Neutrophil (primary cell): Measurements from ENCODE around the gene STARD10.

Experiments
- H3K27ac ChIP-seq: fragments of 200-600 bp; sonication (generic); 2 replicates; pipeline ENCODE4 v1.5.1; 2016; ENCODE audit warnings: mild to moderate bottlenecking, moderate library complexity
- H3K27me3 ChIP-seq: fragments of 200-600 bp; sonication (generic); 2 replicates; pipeline ENCODE4 v1.6.0; 2016; ENCODE audit warnings: mild to moderate bottlenecking
- H3K36me3 ChIP-seq: fragments of 200-600 bp; sonication (generic); 2 replicates; pipeline ENCODE4 v1.5.1; 2017
- H3K4me1 ChIP-seq, 2 experiments: fragments of 200-600 bp in 1 of 2; sonication (generic) in 1 of 2; 1 replicate in 1 of 2; 2 replicates in 1 of 2; pipeline versions ENCODE4 v1.5.1 to v1.6.1; 2013 to 2016; ENCODE audit warnings: low read depth in 1 of 2, low read length in 1 of 2, mild to moderate bottlenecking in 1 of 2, moderate library complexity in 1 of 2; ENCODE audit not compliant: control insufficient read depth in 1 of 2, insufficient read depth in 1 of 2
- H3K4me3 ChIP-seq, 2 experiments: fragments of 200-600 bp in 1 of 2; sonication (generic) in 1 of 2; 1 replicate in 1 of 2; 2 replicates in 1 of 2; pipeline ENCODE4 v1.5.1; 2013 to 2016; ENCODE audit warnings: low read depth in 1 of 2, low read length in 1 of 2, mild to moderate bottlenecking in 1 of 2, moderate library complexity in 1 of 2
- H3K9me3 ChIP-seq: fragments of 200-600 bp; sonication (generic); 2 replicates; pipeline ENCODE4 v1.5.1; 2016
- CTCF ChIP-seq: fragments of 200-600 bp; sonication (generic); IDR thresholded peaks from 2 replicates; pipeline ENCODE4 v1.5.1; 2016; ENCODE audit warnings: antibody characterized with exemption

The STARD10 gene

DNA sequence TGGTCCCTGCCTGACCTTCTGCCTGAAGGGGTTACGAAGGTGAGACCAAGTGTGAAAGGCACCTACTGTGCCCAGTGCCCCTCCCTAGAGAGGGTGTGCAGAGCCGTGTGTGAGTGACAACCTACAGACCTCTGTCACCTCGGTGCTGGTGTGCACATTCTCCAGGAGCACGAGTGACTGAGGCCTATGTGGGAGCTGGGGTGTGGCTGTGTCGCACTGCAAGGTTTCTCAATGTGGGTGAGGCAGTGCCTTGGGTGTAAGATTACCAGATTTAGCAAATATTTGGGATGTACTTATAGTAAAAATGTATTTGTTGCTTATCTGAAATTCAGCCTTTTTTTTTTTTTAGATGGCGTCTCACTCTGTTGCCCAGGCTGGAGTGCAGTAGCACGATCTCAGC is 5.6 kb downstream of the STARD10 start:
- Histone ChIP-seq H3K4me3 (peak overlapping the region; percentile 31 to 51), H3K36me3 (no peaks in the 10 kb centered on the region), H3K27ac (peak overlapping the region; percentile 87)

DNA sequence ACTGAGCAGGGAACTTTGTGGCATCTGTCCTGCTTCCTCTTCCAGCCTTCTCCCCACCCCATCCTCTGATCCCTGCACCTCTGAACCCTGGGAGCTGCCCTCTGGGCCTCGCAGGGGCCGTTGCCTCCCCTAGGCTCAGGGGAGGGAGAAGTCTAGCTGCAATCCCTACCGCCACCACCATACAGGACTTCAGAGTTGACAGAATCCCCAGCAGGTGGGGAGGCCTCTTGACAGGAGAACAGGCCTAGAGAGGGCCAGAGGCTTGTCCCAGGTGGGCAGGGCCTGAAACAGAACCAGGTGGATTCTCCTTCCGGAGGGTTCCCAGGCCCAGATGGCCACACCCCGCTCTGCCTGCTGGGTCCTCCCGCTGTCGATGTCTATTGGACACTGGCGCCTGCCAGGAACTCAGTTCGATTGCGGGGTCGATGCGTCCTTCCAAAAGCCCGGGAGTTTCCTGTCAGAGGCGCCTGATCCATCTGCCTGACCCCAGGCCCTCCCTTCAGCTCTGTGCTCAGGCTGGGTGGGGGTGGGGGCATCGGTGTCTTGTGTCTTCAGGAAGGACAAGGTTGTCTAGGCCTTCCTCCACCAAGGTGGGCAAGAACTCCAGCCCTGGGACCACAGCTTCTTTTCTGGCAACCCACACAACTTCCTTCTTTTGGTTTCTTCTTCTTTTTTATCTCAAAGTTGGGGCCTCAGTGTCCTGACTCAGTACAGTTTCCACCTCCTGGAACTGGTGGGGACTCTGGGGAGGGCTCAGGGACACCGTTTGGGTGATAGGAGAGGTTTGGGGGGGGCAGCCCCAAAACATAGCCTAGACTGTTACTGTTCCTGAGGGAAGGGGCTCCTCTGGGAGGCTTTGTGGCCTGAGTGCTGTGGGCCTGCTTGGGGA is 6.4 kb downstream of the STARD10 start:
- TF ChIP-seq CTCF, result peak; percentile 38
- Histone ChIP-seq H3K4me1 (peaks cover 35 to 37% of the 10 kb centered on the region in 2 experiments), H3K36me3 (no peaks in the 10 kb centered on the region), H3K27ac (peak overlapping the region; percentile 87), H3K9me3 (no peaks in the 10 kb centered on the region), H3K27me3 (peaks cover 4% of the 10 kb centered on the region), H3K4me3 (peak overlapping the region; percentile 31 to 51)

More for the DNA sequence above, 5.6 kb downstream of the STARD10 start:
- Histone ChIP-seq H3K27me3 (no peaks in the 10 kb centered on the region), H3K4me1 (peaks cover 41 to 44% of the 10 kb centered on the region in 2 experiments), H3K9me3 (no peaks in the 10 kb centered on the region)
- no peak for TF ChIP-seq CTCF

GRCh38 chr11:72786305-72787215 is 7.3 kb downstream of the STARD10 start:
- Histone ChIP-seq H3K36me3 (no peaks in the 10 kb centered on the region), H3K9me3 (no peaks in the 10 kb centered on the region), H3K27me3 (peaks cover 10% of the 10 kb centered on the region), H3K27ac (peak overlapping the region; percentile 87), H3K4me3 (peak overlapping the region in 1 of 2 experiments; percentile 51), H3K4me1 (peaks cover 37 to 41% of the 10 kb centered on the region in 2 experiments)
- no peak for TF ChIP-seq CTCF

- TF ChIP-seq CTCF, result no peak
- no peaks in the 10 kb centered on the region for H3K9me3 ChIP-seq
- H3K36me3 ChIP-seq, result no peaks in the 10 kb centered on the region
- H3K27ac ChIP-seq, result no peak overlapping the region
- H3K4me3 ChIP-seq, result no peak overlapping the region
- H3K4me1 ChIP-seq, result peaks cover 51 to 57% of the 10 kb centered on the region in 2 experiments
- peaks cover 25% of the 10 kb centered on the region for H3K27me3 ChIP-seq
Measured at GRCh38 chr11:72784662-72785061, 9.2 kb downstream of the STARD10 start.

- Histone ChIP-seq H3K27ac (no peak overlapping the region), H3K9me3 (no peaks in the 10 kb centered on the region), H3K4me1 (peaks cover 54 to 55% of the 10 kb centered on the region in 2 experiments), H3K27me3 (peaks cover 25% of the 10 kb centered on the region), H3K36me3 (peaks cover 4% of the 10 kb centered on the region), H3K4me3 (no peak overlapping the region)
- TF ChIP-seq CTCF, result no peak
Measured at GRCh38 chr11:72783144-72783905, 10.5 kb downstream of the STARD10 start.
